GM12874 (cell line): ENCODE data around the gene CD247.

ENCODE experiments used
- TF ChIP-seq, protein P1 (sequence below): IDR thresholded peaks from 2 replicates; pipeline ENCODE4 v1.5.1; 2011; ENCODE audit warnings: low read depth, mild to moderate bottlenecking, control low read depth, low read length, moderate library complexity; ENCODE audit not compliant: insufficient read depth

CD247 gene

DNA sequence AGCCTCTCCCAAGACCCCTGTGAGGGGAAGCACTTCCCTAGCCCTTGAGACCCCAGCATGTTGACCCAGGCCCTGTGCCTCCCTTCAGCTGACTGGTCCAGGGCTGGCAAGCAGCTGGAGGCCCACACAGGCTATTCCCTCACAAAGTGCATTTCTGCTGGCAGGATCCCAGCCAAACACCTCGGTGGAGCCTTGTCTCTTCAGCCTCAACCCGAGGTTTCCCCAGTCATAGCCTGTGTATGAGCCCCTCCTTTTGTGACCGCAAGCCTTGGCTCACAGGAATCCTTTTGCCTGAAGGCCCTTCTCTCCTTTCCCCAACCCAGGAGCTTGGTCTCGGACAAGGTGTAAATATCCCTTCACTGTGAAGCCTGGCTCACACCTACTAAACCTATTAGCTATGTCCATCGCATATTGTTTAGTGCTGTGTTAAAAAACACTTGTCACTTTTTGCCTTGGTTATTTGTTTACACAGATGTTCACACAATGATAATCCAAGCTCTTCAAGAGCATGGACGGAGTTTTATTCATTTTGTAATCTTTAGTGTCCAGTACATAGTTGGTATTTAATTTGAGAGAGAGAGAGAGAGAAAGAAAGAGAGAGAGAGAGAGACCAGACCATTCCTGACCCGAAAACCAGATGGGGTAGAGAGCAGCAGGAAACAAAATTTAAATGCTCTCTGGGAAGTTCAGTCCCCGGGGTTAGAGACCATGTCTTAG is 8.5 kb upstream of the CD247 start:
- TF ChIP-seq, protein P1, sequence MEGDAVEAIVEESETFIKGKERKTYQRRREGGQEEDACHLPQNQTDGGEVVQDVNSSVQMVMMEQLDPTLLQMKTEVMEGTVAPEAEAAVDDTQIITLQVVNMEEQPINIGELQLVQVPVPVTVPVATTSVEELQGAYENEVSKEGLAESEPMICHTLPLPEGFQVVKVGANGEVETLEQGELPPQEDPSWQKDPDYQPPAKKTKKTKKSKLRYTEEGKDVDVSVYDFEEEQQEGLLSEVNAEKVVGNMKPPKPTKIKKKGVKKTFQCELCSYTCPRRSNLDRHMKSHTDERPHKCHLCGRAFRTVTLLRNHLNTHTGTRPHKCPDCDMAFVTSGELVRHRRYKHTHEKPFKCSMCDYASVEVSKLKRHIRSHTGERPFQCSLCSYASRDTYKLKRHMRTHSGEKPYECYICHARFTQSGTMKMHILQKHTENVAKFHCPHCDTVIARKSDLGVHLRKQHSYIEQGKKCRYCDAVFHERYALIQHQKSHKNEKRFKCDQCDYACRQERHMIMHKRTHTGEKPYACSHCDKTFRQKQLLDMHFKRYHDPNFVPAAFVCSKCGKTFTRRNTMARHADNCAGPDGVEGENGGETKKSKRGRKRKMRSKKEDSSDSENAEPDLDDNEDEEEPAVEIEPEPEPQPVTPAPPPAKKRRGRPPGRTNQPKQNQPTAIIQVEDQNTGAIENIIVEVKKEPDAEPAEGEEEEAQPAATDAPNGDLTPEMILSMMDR: no peak

DNA sequence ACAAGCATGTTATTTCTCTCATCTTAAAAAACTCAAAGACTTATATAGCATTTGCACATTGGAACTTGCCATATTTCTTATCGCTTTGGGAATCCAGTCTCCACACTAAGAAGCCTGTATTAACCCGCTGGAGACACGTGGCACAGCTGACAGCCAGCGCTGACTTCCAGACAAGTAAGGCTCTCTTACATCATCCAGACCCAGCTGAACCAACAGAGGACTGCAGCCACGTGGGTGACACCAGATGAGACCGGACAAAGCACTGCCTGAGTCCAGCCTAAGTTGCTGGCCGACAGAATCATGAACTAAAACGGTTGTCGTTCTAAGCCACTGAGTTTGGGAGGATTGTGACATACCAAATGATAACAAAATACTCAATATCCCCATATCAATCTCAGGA is 6.3 kb upstream of the CD247 start:
- TF ChIP-seq, protein P1: no peak

DNA sequence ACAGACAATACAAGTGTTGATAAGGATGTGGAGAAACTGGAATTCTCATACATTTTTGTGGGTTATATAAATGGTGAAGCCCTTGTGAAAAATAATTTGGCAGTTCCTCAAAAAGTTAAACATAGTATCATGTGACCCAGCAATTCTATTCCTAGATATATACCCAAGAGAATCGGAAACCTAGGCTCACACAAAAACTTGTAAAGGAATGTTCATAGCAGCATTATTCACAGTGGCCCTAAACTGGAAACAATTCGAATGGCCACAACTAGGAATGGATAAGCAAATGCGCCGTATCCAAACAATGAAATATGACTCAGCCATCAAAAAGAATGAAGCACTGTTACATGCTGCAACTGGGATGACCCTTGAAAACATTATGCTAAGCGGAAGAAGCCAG is 3.9 kb upstream of the CD247 start:
- TF ChIP-seq, protein P1: no peak

DNA sequence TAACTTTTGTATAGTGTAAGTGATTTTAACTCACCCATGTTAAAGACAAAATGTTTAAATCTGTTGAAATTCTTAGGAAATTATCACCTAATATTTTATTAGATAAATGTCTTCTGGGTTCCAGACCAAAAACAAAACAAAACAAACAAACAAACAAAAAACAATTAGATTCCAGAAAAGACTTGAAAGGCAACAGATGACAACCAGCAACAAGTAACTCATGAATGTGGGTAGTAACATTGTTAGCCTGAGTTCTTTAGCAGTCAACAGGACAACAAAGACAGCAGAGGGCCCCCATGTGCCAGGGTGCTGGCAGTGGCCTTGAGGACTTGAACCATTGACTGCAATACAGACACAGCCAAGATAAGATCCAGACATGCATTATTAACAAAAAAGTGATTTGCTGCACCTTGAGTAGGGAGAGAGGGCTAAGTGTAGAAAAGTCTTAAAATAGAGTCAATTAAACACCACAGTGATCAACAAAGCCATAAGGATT is 2.4 kb upstream of the CD247 start:
- TF ChIP-seq, protein P1: no peak

DNA sequence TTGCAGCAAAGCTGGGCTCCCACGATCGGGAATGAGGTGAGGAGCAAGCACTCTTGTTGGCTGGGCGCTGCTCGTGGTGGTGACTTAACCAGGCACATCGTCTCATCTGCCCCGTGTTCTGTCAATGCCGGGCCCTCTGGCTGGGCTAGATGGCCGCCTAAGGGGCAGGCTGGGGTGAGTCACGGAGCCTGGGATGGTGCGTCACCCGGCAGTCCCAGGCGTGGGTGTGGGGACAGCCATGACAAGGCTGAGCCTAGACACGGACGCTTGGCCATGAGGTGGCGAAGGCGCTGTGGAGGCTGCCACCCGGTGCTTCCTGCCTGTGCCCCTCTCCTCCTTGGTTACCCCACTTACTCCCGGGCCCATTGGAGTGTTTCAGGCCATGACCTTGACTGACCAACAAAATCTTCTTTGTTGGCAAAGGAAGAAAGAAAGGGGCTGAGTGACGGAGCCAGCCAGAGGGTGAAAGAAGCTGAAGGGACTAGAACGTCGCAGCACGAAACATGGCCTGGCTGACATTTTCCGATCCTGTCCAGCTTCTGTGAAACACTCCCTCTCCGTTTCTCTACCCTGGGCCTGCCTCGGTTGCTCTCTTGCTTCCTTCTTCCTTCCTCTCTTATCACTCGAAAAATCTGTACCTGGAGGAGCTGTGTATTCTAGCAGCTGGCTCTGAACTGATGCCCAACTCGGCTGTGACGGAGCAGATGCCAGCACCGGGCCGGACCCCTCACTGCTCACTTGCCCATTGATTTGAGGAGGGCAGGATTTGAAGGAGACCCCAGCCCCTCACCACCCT is 596 bp downstream of the CD247 start:
- TF ChIP-seq, protein P1: no peak

DNA sequence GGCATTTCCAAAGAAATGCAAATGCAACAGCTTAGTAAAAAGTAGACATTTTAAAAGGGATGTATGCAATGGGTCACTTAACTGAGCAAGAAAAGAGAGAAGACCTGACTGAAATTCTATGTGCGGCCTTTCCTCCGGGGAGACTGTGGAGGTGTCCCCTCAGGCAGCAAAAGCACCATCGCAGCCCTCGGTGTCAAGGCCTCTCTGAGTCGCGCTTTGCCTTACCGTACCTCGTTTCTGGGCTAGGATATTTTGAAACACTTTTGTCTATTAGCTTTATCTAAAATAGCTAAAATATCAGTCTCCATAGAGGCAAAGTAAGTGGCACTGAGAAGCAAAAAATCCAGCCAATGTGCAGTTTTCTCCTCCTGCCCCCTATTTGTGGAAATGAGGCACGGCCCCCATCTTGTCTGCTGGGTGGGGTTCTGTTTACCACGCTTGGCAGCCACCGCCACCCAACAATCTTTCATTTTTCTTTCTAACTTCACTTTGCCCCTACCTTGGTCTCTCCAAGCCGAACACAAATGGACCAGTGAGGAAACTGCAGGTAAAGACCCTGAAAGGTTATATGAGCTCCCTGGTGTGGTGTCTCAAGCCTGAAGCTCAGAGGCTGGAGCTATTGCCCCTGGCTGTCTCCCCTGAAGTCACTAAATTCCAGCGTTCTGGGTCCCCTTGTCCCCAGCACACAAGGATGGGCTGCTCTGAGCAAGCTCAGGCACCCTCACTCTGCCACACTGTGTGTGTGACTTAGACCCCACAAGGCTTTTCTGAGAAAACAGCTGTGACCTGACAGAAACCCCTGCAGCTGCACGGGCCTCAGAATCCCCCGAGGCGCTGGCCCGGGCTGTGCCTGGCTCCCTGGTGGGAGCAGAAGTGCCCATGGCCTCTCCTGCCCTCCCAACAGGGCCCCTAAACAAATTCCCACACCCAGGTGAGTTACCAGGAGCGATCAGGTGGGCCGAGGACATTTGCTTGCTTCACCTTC is 1.6 kb downstream of the CD247 start:
- TF ChIP-seq, protein P1: no peak
